Colonic mucosa (tissue), 4 donors: ENCODE measurements around the gene GDAP1L1. TPM values are rescaled to one million over a fixed set of nuclear protein-coding genes. Genes with fewer than 3 reads are reported as not detected.

Source experiments
- DNase-seq: peaks from one replicate; pipeline ENCODE4 v3.0.0-alpha.2; 2020
- H3K27ac ChIP-seq: fragments of 200-600 bp; one replicate; pipeline ENCODE4 v1.8.0; 2021
- H3K27me3 ChIP-seq: fragments of 200-600 bp; one replicate; pipeline ENCODE4 v1.8.0; 2021
- H3K36me3 ChIP-seq: fragments of 200-600 bp; one replicate; pipeline ENCODE4 v1.8.0; 2021
- H3K4me1 ChIP-seq: fragments of 200-600 bp; one replicate; pipeline ENCODE4 v1.8.0; 2021; ENCODE audit warnings: mild to moderate bottlenecking
- H3K4me3 ChIP-seq: fragments of 200-600 bp; one replicate; pipeline ENCODE4 v1.8.0; 2021
- H3K9ac ChIP-seq, 2 donors: one replicate each; pipeline ENCODE4 v1.7.0; 2013; ENCODE audit warnings: control low read depth in 2 of 2, low read depth in 2 of 2, low read length in 2 of 2
- H3K9me3 ChIP-seq: fragments of 200-600 bp; one replicate; pipeline ENCODE4 v1.8.0; 2021
- CTCF ChIP-seq: fragments of 200-600 bp; IDR thresholded peaks from one replicate; pipeline ENCODE4 v1.8.0; 2022; ENCODE audit warnings: antibody characterized with exemption, mild to moderate bottlenecking
- intact Hi-C: fragments of 100-400 bp; cut with DNase I; formaldehyde crosslinking; loops from one replicate; pipeline ENCODE4 v1.14.1; 2022
- total RNA-seq, 2 donors: library from RNA; stranded (reverse); fragmentation: NEBNext Ultra II Directional in 1 of 2; extraction: Animal tissue kit (Norgen Biotek cat#: 25700) in 1 of 2; gene quantifications; one replicate each; pipeline ENCODE4 v1.2.1, GENCODE V29; 2021
- donor health status: healthy.
- donor health status: DM: no; HTN: no; CAD: no.
- donor health status: DM: no; HTN: no; CAD: no.

GDAP1L1 gene
- total RNA-seq, 2 donors from 2014 or later: not detected

GRCh38 chr20:44271915-44272663 is 25.0 kb downstream of the GDAP1L1 start:
- no peak for TF ChIP-seq CTCF
- intact Hi-C loops: no loop called here
- no peaks in the 10 kb centered on the region for H3K4me1 ChIP-seq
- H3K9me3 ChIP-seq: no peaks in the 10 kb centered on the region
- H3K4me3 ChIP-seq: no peak overlapping the region
- H3K9ac ChIP-seq: no peak overlapping the region
- H3K27ac ChIP-seq: no peak overlapping the region
- H3K27me3 ChIP-seq: no peaks in the 10 kb centered on the region
- H3K36me3 ChIP-seq: no peaks in the 10 kb centered on the region
- DNase-seq: no peak

GRCh38 chr20:44273231-44274215 is 26.4 kb downstream of the GDAP1L1 start:
- H3K27me3 ChIP-seq: no peaks in the 10 kb centered on the region
- intact Hi-C loops: no loop called here
- H3K9me3 ChIP-seq: no peaks in the 10 kb centered on the region

GRCh38 chr20:44274303-44275017 is 27.4 kb downstream of the GDAP1L1 start:
- no peaks in the 10 kb centered on the region for H3K27me3 ChIP-seq
- TF ChIP-seq CTCF: no peak
- no peaks in the 10 kb centered on the region for H3K9me3 ChIP-seq
- no peak overlapping the region for H3K27ac ChIP-seq
- H3K4me3 ChIP-seq: no peak overlapping the region
- no peak for DNase-seq
- H3K9ac ChIP-seq: no peak overlapping the region
- no peaks in the 10 kb centered on the region for H3K36me3 ChIP-seq
- intact Hi-C loops: no loop called here
- no peaks in the 10 kb centered on the region for H3K4me1 ChIP-seq

More at GRCh38 chr20:44273231-44274215, 26.4 kb downstream of the GDAP1L1 start:
- Histone ChIP-seq H3K36me3 (no peaks in the 10 kb centered on the region), H3K4me3 (no peak overlapping the region), H3K9ac (no peak overlapping the region), H3K27ac (no peak overlapping the region), H3K4me1 (no peaks in the 10 kb centered on the region)
- no peak for TF ChIP-seq CTCF
- no peak for DNase-seq

GRCh38 chr20:44279228-44279627 is 32.1 kb downstream of the GDAP1L1 start:
- intact Hi-C loops: no loop called here
- Histone ChIP-seq H3K4me3 (no peak overlapping the region), H3K36me3 (no peaks in the 10 kb centered on the region), H3K27me3 (no peaks in the 10 kb centered on the region), H3K4me1 (no peaks in the 10 kb centered on the region), H3K27ac (no peak overlapping the region), H3K9me3 (no peaks in the 10 kb centered on the region), H3K9ac (no peak overlapping the region)
- DNase-seq: no peak
- no peak for TF ChIP-seq CTCF

- Histone ChIP-seq H3K27me3 (no peaks in the 10 kb centered on the region), H3K9me3 (no peaks in the 10 kb centered on the region), H3K4me3 (no peak overlapping the region), H3K27ac (no peak overlapping the region), H3K36me3 (no peaks in the 10 kb centered on the region), H3K4me1 (no peaks in the 10 kb centered on the region), H3K9ac (no peak overlapping the region)
- no peak for DNase-seq
- TF ChIP-seq CTCF: no peak
- intact Hi-C loops: no loop called here
Measured at GRCh38 chr20:44280387-44280786, 33.3 kb downstream of the GDAP1L1 start.
